Superior temporal gyrus (tissue), 1 donor: Measurements from ENCODE around the gene TMEM108.

ENCODE experiments used
- DNase-seq: peaks from one replicate; pipeline ENCODE4 v3.0.0-alpha.2; 2016; ENCODE audit errors: extremely low spot score

The TMEM108 gene

DNA sequence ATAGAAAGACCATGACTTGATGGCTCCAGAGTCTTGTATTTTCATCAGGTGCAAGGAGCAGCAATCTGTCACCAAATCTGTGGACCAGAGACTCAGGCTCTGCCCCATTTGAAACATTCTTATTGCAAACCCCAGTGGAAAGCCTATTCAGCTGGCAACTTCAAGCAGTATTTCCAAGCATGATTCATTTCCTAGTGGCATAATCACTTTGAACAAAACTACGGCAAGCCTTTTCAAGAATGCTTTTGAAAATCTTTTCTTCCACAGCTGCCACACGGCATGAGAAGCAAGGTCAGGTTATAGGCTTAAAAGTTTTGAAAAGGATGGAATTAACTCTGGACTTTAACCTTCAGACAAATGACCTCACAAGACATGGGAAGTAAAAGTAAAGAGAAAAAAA, 239.6 kb downstream of the TMEM108 start:
- DNase-seq: no peak

DNA sequence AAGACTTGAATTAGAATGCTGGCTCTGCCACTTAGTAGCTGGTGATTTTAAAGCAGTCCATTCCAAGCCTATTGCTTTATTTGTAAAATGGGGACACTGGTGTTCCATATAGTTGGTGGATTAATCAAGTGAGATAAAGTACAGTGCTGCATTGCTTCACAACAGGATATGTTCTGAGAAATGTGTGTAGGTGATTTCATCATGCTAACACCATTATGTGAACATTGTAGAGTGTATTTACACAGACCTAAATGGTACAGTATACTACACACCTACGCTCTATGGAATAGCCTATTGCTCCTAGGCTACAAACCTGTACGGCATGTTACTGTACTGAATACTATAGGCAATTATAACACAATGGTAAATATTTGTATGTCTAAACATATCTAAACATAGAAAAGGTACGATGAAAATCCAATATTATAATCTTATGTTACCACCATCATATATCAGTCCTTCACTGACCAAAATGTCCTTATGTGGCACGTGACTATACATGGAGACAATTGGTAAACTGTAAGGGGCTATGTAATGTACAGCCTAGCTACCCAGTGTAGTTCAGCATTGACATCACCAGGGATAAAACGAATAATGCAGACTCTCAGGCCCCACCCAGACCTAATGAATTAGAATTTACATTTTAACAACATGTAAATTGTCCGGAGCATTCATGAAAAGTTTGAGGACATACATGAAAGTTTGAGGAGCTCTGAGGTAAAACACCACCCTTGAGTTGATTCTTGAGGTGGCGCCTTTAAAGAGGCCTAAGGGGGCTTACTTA, 240.3 kb downstream of the TMEM108 start:
- DNase-seq: no peak

DNA sequence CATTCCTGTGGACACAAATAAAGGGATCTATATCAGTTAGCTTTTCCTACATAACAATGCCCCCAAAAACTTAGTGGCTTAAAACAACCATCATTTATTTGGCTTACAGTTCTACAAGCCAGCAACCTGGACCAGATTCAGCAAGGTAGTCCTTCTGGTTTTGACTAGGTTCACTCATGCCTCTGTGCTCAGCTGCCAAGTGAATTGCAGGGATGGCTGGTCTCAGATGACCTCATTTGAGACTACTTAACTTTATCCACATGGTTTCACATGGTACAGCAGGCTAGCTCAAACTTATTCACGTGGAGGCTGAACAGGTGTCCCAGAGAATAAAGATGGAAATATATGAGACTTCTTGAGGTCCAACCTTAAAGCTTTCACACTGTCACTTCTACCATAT, 242.4 kb downstream of the TMEM108 start:
- no peak for DNase-seq

DNA sequence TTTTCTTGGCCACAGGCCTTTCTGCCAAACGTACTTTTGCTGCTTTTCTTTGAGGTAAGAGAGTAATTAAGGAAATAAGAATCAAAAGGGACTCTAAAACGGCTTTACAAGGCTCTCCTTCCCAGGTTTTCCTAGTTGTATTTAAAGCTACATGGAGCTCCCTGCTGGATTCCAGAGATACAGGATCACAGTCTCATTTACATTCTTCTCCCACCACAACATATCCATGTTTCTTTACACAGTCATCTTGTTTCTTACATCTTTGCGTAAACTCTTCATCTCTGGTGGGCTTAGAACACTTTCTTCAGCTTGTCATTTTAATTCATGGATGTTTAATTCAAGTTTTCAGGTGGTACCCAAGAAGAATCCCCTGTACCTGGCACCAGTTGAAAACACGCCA, 244.0 kb downstream of the TMEM108 start:
- DNase-seq: no peak

DNA sequence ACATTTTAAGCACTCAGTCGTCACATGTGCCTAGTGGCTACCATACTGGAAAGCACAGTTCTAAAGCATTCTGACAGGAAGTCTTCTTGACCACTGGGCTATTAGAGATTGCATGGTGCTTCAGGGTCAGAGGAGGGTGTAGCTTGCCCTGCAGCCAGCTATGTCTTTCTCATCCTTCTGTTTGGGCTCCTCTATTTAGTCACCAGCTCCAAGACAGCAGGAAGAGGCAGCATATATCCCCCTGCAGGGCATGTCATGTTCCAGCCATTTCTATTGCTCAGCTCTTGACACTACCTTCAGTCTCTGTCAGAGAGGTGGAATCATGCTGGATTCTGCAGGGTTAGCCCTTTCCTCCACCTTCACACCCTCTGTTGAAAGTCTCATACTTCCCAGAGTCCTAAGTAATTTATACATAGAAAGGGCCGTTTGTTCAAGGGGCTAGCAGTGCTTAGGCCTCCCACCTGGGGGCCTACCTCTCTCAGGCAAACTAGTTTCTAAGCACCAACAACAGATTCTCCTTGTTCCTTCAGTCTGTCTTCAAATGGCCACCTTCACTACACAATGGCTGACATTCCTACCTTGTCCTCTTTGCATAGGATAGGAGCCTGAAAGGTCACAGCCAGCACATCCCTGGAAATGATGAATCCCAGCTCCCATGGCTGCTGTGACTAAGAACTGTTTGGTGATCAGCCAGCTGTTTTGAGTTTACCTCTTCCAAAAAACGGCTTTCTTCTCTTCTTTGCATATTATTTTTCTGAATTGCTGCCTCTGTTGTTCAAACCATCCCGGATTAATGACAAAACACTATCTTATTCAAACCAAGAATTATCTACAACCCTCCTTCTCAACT, 246.0 kb downstream of the TMEM108 start:
- DNase-seq: no peak

DNA sequence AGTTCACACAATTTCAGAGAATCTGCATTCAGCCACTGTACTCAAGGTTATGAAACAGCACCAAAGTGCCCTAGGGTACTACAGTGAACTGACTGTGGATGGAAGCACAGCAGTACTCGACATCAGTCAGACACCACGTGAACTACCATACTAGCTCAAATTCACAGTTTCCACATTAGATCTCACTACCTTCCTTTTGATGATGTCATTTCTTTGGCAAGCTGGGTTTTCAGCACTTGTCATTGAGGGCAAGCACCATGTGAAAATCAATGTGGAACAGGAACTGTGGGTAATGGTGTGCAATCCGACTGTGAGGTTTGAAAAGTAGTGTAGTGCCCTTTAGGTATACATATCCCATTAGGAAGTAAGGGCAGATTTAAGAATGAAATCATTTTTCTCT, 251.1 kb downstream of the TMEM108 start:
- no peak for DNase-seq

DNA sequence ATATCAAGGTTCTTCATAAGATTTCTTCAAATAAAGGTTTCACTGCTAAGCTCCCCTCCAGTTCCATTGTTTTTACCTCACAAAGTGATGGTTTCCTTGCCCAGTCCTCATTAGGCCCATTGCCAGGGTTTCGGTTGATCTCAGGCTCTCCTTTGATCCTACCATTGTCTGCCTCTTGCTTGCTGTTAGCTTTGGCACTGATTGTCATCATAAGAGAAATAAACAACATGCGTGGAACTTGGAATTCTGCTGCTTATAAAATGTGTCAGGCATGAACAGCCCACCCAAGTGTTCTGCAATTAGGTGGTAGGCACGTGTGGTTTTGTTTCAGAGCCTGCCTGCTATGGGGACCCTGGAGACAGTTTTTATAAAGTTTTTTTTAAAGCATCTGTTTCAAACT, 254.1 kb downstream of the TMEM108 start:
- DNase-seq: no peak

DNA sequence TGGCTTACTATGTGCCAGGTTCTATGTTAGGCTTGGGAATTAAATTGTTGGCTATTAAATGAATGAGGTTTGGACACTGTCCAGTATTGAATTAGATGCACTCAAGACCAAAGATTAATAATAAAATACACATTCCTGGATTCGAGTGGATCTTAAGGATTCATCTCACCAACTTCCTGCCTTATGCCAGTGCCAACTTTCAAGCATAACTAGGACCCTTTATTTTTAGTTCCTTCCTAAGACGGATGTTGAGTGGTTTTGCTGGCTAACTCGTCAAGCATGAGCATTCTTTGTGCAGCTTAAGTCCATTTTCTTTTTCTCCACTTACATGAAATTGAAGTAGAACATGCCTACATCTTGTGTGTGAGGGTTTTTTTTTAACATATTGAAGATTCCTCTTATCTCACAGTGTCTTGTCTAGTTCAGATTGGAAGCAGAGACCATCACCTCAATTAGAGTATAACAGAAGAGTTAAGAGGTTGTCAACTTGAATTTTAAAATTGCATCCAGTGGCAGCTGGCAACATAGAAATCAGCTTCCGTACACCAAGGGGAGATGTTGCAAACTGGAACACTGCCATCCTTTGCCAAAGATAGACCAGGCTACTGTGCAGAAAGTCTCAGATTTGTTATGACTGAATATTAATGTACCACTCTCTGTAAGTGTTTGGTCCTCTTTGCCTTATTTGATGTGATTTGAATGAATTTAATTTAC, 255.4 kb downstream of the TMEM108 start:
- no peak for DNase-seq

DNA sequence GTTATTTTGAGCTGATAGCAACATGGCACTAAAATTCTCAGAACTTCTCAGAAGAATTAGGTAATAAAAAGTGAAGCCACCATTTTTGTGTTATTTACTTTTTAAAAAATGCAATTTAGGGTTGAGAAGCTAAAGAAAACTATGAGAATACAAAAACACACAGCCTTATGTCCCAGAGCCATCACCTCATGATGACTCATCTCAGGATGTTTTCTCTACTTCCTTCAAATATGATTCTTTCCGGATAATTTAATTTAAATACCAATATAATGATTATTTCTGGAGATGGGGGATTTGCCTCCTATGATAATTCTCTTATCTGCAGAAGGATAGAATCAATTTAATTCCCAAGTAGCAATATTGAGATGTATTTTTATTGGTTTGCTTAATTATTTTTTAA, 256.1 kb downstream of the TMEM108 start:
- DNase-seq: no peak

DNA sequence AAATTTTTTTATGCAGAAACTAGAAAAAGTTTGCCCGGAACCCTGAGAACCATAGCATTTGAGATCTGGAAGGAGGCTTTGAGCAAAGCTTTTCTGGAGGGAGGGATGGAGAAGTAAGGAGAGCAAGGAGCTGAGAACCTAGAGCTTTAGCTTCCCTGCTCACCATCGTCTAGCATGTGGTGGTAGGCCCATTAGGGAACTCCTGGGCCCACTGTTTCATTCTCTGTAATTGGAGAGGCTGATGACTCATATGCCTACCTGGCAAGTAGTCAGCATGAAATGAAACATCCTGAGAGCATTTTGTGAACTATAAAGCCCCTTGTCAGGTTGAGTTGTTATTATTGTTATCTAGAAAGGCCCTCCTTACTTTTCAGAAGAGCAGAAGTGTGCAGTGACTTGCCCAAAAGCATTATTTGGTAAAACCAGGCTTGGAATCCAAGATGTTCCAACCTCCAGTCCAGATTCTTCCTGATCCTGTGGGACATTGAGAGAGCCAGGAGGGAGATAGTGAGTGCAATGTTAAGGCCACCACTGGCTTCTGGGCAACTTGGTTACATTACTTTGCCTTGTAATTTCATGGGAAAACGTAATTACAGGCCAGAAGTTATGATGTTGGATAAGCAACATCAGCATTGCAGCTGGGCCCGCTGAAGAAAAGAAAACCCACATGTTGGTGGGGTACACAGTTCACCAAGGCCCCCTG, 257.2 kb downstream of the TMEM108 start:
- DNase-seq: no peak

DNA sequence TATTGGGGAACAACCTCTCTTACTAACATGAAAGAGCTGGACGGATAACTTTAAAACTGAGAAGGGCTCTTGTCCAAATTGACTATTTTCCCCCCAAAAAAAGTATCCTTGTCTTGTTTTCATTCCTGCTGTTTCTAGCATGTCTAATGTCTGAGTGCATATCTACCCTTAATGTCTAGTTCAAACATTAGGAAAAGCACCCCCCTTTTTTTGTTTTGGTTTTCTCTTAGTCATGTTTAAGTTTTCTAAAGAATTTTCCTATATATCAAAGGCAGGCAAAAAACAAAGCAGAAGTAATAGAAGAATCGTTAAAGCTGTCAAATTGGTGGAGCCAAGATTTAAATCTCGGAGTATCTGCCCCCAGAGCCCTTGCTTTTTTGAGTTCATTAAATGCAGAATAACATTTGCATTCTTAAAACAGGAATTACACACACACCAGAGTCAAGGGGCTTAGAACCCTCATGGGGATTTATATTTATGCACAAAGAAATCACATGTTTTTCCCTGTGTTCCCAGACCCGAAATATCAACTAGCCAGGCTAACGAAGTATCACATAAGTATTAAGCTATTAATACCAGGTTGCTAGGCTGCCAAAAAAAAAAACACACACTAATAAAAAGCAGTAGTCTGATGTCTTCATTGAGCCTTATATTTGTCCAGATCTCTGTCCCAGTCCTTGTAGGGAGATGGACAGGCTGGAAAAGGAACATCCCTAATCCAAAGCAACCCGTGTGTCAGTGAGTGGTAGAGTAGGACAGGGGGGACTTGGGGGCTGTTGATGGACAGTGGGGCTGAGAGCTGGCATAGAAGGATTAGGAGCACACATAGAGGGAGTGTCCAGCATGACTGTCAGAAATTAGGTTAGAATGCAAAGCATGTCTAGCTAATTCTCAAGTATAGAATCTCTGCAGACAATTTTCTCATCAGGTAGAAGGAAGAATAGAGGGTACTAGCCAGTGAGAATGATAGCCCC, 258.0 kb downstream of the TMEM108 start:
- no peak for DNase-seq

DNA sequence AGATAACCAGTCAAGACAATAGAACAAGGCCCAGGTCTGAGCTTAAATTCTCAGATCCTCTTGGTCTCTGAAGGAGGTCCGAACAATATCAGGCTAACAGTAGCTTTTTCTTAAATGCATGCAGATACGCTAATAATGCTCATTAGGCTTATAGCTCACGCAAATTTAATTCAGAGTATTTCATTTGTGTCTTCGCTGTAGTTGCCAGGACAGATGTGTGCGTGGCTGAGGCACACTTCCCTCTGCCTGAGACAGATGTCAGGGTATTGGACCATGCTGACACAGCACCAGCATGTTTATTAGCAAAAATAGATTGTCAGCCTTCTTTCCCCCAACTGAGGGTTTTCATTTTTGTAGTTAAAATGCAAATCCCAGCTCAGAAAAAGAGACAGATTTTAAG, 258.8 kb downstream of the TMEM108 start:
- DNase-seq: no peak

DNA sequence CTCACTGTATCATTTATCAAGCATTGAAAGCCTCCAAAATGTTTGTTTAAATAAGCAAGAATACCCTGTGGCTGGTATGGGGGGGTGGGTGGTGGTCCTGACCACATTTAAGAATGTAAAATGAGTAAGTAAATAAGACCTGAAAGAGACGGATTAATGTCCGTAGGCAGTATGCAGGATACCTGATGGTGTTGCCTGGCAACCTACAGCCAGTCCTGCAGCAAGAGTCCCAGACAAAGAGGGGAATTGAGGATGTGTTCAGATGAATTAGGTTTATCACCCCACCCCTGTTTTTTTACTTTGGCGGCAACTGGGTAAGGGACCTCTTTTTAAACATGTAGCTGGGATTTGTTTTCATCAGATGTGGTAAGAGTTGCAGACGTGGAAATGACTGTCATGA, 261.9 kb downstream of the TMEM108 start:
- DNase-seq: no peak

DNA sequence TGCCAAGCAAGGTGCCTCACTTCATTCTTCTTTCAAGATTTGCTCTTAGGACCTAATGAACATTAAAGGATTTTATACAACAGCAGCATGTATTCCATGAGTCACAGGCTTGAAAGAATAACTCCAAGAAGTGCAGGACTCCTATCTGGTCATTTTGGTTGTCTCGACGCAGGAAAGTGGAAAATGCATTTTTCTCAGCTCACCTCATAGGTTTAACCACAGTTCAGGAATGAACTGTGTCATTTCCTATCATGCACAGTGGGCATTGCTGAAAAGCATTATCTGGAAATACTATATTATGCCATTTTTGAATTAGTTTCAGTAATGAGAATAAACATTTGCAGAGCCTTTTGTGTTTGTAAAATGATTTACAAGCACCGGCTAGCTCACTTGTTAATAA, 263.0 kb downstream of the TMEM108 start:
- no peak for DNase-seq

DNA sequence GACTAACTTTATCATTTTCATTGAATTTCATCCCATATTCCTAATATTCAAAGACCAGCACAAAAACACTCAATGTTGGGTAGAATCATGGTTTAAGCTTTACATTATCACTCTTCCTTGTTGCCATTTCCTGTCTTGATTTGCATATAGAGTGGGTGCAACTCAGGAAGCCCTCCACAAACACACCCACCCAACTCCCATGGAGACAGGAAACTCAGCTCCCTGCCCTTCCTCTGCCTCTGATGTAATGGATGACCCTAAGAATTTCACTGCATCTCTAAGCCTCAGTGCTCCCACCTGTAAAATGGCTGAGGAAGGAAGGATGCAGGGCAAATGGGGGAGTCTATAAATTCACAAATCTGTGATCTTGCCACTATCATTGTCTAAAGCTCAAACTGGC, 263.5 kb downstream of the TMEM108 start:
- DNase-seq: no peak

DNA sequence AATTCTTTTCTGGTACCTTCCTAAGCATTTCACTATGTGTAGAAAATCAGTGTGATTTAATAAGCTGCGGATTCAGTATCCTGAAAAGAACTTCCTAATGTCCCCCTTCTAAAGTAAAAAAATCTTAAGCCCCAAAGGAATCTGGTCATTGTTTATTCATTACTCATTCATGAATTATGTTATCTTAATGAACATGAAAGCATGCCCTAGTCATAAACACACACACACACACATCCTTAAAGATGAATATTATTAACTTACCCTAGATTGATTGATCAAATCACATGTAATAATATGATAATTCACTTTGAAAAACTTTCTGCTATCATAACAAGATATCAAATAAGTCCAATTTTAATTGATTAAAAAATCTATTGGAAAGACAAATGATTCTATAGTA, 265.2 kb downstream of the TMEM108 start:
- no peak for DNase-seq

DNA sequence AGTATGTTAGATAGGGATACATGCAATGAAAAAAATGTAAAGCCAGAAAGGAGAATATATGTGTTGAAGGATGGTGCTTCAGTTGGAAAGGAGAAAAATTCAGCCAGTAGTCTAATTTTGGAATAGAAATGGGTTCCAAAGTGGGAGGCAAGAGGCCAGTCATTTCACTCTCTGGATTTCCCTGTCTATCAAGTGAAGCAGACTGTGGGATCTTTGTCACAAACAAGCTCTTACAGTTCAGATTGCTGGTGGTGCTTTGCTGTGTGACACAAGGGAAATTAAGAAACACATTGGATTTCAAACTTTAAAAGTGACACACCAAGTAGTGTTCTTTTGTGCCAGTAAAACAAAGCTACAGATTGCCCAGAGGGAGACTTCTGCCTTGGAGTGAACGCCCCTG, 279.7 kb downstream of the TMEM108 start:
- no peak for DNase-seq

DNA sequence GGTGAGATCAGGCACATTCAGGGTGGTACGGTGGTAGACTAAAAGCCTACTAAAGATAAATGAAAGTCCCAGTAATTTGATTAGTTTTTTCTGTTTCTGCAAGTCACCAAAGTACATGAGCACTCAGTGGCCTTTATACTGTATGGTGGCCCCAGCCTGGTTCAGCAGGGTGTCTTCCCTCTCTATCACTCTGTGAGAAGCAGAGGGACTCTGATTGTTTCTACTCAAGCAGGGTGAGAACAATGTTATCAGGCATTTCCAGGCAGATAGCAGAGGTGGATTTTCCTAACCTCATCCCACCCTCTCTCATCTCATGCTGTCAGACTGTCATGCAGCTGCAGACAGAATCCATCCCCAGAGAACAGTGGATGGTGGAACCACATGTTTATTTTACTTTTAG, 290.2 kb downstream of the TMEM108 start:
- no peak for DNase-seq

DNA sequence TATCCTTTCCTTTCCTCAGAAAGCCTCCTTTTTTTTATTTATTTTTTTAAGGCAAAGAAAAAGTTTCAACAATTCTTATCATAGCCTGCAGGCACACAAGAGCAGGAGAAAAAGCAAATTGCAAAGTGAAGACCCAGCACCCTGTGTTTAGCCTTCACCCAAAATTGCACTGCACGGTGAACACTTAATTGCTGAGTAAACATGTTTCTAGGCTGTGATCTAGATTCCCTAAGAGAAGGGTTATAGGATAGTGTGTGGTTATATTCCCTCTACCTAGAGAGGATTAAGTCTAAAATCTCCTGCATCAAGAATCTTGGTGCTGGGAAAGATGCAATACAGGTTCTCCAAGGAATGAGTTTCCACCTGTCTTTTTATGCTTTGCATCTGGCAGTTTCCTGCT, 291.4 kb downstream of the TMEM108 start:
- no peak for DNase-seq

DNA sequence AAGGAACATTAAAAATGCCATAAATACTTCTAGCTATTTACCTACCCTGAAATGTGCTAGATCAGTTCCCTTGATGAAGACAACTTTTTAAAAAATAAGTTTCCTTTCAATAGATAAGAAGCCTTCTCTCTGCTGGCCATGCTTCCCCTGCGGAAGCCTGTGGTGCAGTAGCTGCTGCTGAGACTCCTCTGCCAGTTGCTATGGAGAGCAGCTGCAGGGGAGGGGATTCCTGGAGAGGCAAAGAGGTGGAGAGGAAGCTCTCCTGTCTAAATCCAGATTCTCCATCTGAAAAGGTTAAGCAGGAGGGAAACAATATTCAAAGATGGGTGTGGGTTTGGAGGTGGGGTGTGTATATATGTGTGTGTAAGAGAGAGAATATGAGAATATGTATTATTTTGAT, 291.9 kb downstream of the TMEM108 start:
- no peak for DNase-seq

DNA sequence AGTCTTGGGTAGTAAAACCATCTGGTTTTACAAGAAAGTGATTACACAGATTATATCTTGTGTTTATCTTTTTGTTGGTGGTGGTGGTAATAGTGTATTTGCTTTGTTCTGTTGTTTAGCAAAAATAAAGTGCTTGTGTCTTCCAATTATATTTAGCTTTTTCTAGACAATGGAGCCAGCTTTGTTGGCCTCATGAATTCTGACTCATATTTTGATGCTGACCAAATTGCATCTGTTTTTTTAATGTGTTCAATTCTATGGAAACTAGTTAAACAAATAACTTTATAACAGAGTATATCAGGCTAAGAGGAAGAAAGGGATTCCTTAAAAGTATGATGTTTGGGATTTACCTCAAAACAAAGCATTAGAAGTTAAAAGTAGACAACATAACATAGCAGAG, 292.3 kb downstream of the TMEM108 start:
- DNase-seq: no peak
